Stimulated activated naive CD8-positive, alpha-beta T cell treated with anti-CD3 and anti-CD28 coated beads, Interleukin-15, amount 100 ng/mL, for 72 hours (primary cell): ENCODE measurements around the gene PPRC1.

ENCODE experiments used
- ATAC-seq: fragments of 150-1000 bp; cut with Tn5 transposase; 2 replicates; pipeline ENCODE4 v1.10.0; 2021; ENCODE audit warnings: mild to moderate bottlenecking, moderate library complexity
- DNase-seq, 2 donors: peaks; one replicate each; pipeline ENCODE4 v3.0.0; 2021 to 2022
- H3K27ac Mint-ChIP-seq, 2 donors: one replicate each; pipeline ENCODE4 v1.8.0; 2022; ENCODE audit warnings: mild to moderate bottlenecking in 2 of 2, mixed read lengths in 2 of 2, moderate library complexity in 2 of 2
- H3K27me3 Mint-ChIP-seq: one replicate; pipeline ENCODE4 v1.8.0; 2022; ENCODE audit warnings: mixed read lengths
- H3K4me1 Mint-ChIP-seq: one replicate; pipeline ENCODE4 v1.8.0; 2022; ENCODE audit warnings: mild to moderate bottlenecking, mixed read lengths
- H3K4me3 Mint-ChIP-seq, 2 donors: one replicate each; pipeline ENCODE4 v1.8.0; 2022; ENCODE audit warnings: mild to moderate bottlenecking in 2 of 2, mixed read lengths in 2 of 2, moderate library complexity in 1 of 2
- H3K9me3 Mint-ChIP-seq, 2 donors: one replicate each; pipeline ENCODE4 v1.8.0; 2022; ENCODE audit warnings: mixed read lengths in 2 of 2

PPRC1 gene

GRCh38 chr10:102132563-102133372 lies at the start of gene PPRC1:
Gene PPRC1 (plus strand): TSS chr10:102133040. CDS start chr10:102133069, 29 bp downstream.
- DNase-seq: peak; percentile 96 to 99
- Mint-ChIP-seq H3K27me3 (no peaks in the 10 kb centered on the region), H3K4me3 (peak within 1 kb of the TSS; percentile 93 to 95), H3K4me1 (peaks cover 46% of the 10 kb centered on the region), H3K27ac (peak within 1 kb of the TSS; percentile 99 to 100), H3K9me3 (no peaks in the 10 kb centered on the region)
- ATAC-seq: peak; percentile 95

- Mint-ChIP-seq H3K4me3 (no peak overlapping the region), H3K4me1 (no peaks in the 10 kb centered on the region), H3K27me3 (no peaks in the 10 kb centered on the region), H3K27ac (no peak overlapping the region), H3K9me3 (no peaks in the 10 kb centered on the region)
- no peak for DNase-seq
- ATAC-seq: no peak
These were observed 49.3 kb upstream of the PPRC1 start for GRCh38 chr10:102083541-102083940.

GRCh38 chr10:102085336-102085735 lies 47.5 kb upstream of the PPRC1 start:
- H3K27me3 Mint-ChIP-seq: no peaks in the 10 kb centered on the region
- H3K4me3 Mint-ChIP-seq: no peak overlapping the region
- ATAC-seq: no peak
- H3K27ac Mint-ChIP-seq: no peak overlapping the region
- no peak for DNase-seq
- no peaks in the 10 kb centered on the region for H3K4me1 Mint-ChIP-seq
- no peaks in the 10 kb centered on the region for H3K9me3 Mint-ChIP-seq

GRCh38 chr10:102086196-102086595 lies 46.6 kb upstream of the PPRC1 start:
- H3K4me3 Mint-ChIP-seq: no peak overlapping the region
- no peak overlapping the region for H3K27ac Mint-ChIP-seq
- H3K9me3 Mint-ChIP-seq: no peaks in the 10 kb centered on the region
- DNase-seq (no peak), ATAC-seq (no peak)
- no peaks in the 10 kb centered on the region for H3K4me1 Mint-ChIP-seq
- no peaks in the 10 kb centered on the region for H3K27me3 Mint-ChIP-seq

GRCh38 chr10:102090772-102091171 lies 42.1 kb upstream of the PPRC1 start:
- Mint-ChIP-seq H3K4me3 (no peak overlapping the region), H3K27me3 (no peaks in the 10 kb centered on the region), H3K27ac (no peak overlapping the region), H3K9me3 (no peaks in the 10 kb centered on the region), H3K4me1 (no peaks in the 10 kb centered on the region)
- no peak for ATAC-seq
- DNase-seq: no peak

GRCh38 chr10:102096449-102096848 lies 36.4 kb upstream of the PPRC1 start:
- Mint-ChIP-seq H3K4me1 (no peaks in the 10 kb centered on the region), H3K27ac (no peak overlapping the region), H3K27me3 (no peaks in the 10 kb centered on the region), H3K4me3 (no peak overlapping the region), H3K9me3 (no peaks in the 10 kb centered on the region)
- DNase-seq (no peak), ATAC-seq (no peak)

GRCh38 chr10:102101152-102101551 lies 31.7 kb upstream of the PPRC1 start:
- Mint-ChIP-seq H3K9me3 (no peaks in the 10 kb centered on the region), H3K27me3 (no peaks in the 10 kb centered on the region), H3K27ac (no peak overlapping the region), H3K4me1 (peaks cover 14% of the 10 kb centered on the region), H3K4me3 (no peak overlapping the region)
- no peak for DNase-seq
- no peak for ATAC-seq

GRCh38 chr10:102102421-102102820 lies 30.4 kb upstream of the PPRC1 start:
- Mint-ChIP-seq H3K4me3 (no peak overlapping the region), H3K27me3 (no peaks in the 10 kb centered on the region), H3K27ac (no peak overlapping the region), H3K4me1 (peaks cover 25% of the 10 kb centered on the region), H3K9me3 (no peaks in the 10 kb centered on the region)
- DNase-seq (no peak), ATAC-seq (no peak)

GRCh38 chr10:102106998-102107397 lies 25.8 kb upstream of the PPRC1 start:
- Mint-ChIP-seq H3K4me1 (peaks cover 33% of the 10 kb centered on the region), H3K27ac (no peak overlapping the region), H3K9me3 (no peaks in the 10 kb centered on the region), H3K4me3 (no peak overlapping the region), H3K27me3 (no peaks in the 10 kb centered on the region)
- ATAC-seq (no peak), DNase-seq (no peak)

- no peaks in the 10 kb centered on the region for H3K9me3 Mint-ChIP-seq
- no peak overlapping the region for H3K4me3 Mint-ChIP-seq
- H3K4me1 Mint-ChIP-seq: peaks cover 53% of the 10 kb centered on the region
- no peaks in the 10 kb centered on the region for H3K27me3 Mint-ChIP-seq
- peak overlapping the region in 1 of 2 donors; percentile 45 for H3K27ac Mint-ChIP-seq
- DNase-seq (no peak), ATAC-seq (no peak)
These were observed 23.4 kb upstream of the PPRC1 start for GRCh38 chr10:102109166-102110116.

GRCh38 chr10:102111276-102111675 lies 21.6 kb upstream of the PPRC1 start:
- Mint-ChIP-seq H3K27ac (no peak overlapping the region), H3K4me3 (no peak overlapping the region), H3K9me3 (no peaks in the 10 kb centered on the region)

GRCh38 chr10:102112210-102112817 lies 20.5 kb upstream of the PPRC1 start:
- H3K4me3 Mint-ChIP-seq: peak overlapping the region; percentile 91 to 99
- no peak overlapping the region for H3K27ac Mint-ChIP-seq
- H3K9me3 Mint-ChIP-seq: no peaks in the 10 kb centered on the region
- DNase-seq (no peak), ATAC-seq (no peak)
- H3K4me1 Mint-ChIP-seq: peaks cover 55% of the 10 kb centered on the region
- H3K27me3 Mint-ChIP-seq: no peaks in the 10 kb centered on the region

More at GRCh38 chr10:102111276-102111675, 21.6 kb upstream of the PPRC1 start:
- peaks cover 54% of the 10 kb centered on the region for H3K4me1 Mint-ChIP-seq
- DNase-seq (no peak), ATAC-seq (no peak)
- H3K27me3 Mint-ChIP-seq: no peaks in the 10 kb centered on the region

- DNase-seq (no peak), ATAC-seq (no peak)
- peak overlapping the region; percentile 91 to 99 for H3K4me3 Mint-ChIP-seq
- H3K27ac Mint-ChIP-seq: peak overlapping the region; percentile 92
- peaks cover 66% of the 10 kb centered on the region for H3K4me1 Mint-ChIP-seq
- no peaks in the 10 kb centered on the region for H3K9me3 Mint-ChIP-seq
- H3K27me3 Mint-ChIP-seq: no peaks in the 10 kb centered on the region
These were observed 19.4 kb upstream of the PPRC1 start for GRCh38 chr10:102113261-102113955.

GRCh38 chr10:102113956-102114857 lies 18.6 kb upstream of the PPRC1 start:
- H3K4me1 Mint-ChIP-seq: peaks cover 74% of the 10 kb centered on the region
- no peaks in the 10 kb centered on the region for H3K27me3 Mint-ChIP-seq
- H3K4me3 Mint-ChIP-seq: peak overlapping the region; percentile 91 to 99
- peak in 1 of 2 donors; percentile 24 for DNase-seq
- no peaks in the 10 kb centered on the region for H3K9me3 Mint-ChIP-seq
- ATAC-seq: peak; percentile 8
- H3K27ac Mint-ChIP-seq: peak overlapping the region; percentile 92 to 94
